Peyer's patch (tissue), 4 donors: ENCODE measurements around the gene TULP3.

Experiments
- POLR2A ChIP-seq, 2 donors: fragments of 450-650 bp; IDR thresholded peaks; one replicate each; pipeline ENCODE4 v1.5.1; 2017; ENCODE audit warnings: antibody characterized with exemption in 2 of 2, mild to moderate bottlenecking in 2 of 2, moderate library complexity in 2 of 2
- TF ChIP-seq, protein P1 (sequence below), 6 experiments: fragments of 450-650 bp in 4 of 6; fragments of 200-600 bp in 2 of 6; sonication (generic) in 1 of 6; IDR thresholded peaks; one replicate each; pipeline ENCODE4 v1.5.1; 2017 to 2019; ENCODE audit warnings: antibody characterized with exemption in 6 of 6, mild to moderate bottlenecking in 3 of 6, moderate library complexity in 1 of 6

DNA sequence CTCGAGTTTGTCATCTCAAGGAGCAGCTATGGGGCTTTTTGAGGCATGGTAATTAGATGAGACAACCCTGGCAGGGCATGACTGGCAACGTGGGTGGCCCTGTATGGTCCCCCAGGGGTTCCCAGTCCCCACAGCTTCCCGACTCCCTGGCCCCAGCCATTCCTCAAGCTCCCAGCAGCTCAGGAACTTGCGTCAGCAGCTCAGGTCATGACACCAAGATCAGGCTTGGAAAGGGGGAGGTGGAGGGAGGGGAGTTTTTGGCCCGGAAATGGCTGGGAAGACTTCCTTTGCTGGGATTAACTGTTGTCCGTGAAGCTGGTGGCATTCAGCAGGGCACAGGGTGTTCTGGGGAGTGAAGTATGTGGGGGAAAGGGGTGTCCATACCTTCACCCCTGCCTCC, 45.4 kb upstream of the TULP3 start:
- TF ChIP-seq, protein P1, sequence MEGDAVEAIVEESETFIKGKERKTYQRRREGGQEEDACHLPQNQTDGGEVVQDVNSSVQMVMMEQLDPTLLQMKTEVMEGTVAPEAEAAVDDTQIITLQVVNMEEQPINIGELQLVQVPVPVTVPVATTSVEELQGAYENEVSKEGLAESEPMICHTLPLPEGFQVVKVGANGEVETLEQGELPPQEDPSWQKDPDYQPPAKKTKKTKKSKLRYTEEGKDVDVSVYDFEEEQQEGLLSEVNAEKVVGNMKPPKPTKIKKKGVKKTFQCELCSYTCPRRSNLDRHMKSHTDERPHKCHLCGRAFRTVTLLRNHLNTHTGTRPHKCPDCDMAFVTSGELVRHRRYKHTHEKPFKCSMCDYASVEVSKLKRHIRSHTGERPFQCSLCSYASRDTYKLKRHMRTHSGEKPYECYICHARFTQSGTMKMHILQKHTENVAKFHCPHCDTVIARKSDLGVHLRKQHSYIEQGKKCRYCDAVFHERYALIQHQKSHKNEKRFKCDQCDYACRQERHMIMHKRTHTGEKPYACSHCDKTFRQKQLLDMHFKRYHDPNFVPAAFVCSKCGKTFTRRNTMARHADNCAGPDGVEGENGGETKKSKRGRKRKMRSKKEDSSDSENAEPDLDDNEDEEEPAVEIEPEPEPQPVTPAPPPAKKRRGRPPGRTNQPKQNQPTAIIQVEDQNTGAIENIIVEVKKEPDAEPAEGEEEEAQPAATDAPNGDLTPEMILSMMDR (IDR thresholded peaks at IDR 0.05): no peak
- no peak for TF ChIP-seq POLR2A (IDR thresholded peaks at IDR 0.05)
